Activated CD8-positive, alpha-beta T cell treated with anti-CD3 and anti-CD28 coated beads for 36 hours (primary cell): ENCODE data around the gene CDC42EP4. TPM values are rescaled to one million over a fixed set of nuclear protein-coding genes. Genes with fewer than 3 reads are reported as not detected.
"Not testable (repeated sequence)": the region's sequence is repeated elsewhere in the genome, so short reads cannot be mapped to it uniquely, and the experiment has no call there.

Experiments
- ATAC-seq: fragments of 200-7000 bp; cut with Tn5 transposase; one replicate; pipeline ENCODE4 v1.10.0; 2021; ENCODE audit warnings: mild to moderate bottlenecking, moderate library complexity
- CTCF ChIA-PET: fragments of 350-600 bp; sonication (Branson Sonifier 250); formaldehyde crosslinking; loops from one replicate; lab custom pipeline; 2021; ENCODE audit warnings: antibody characterized with exemption; lab: Charles Lee
- POLR2A ChIA-PET: fragments of 350-600 bp; sonication (Branson Sonifier 250); formaldehyde crosslinking; loops from one replicate; lab custom pipeline; 2021; ENCODE audit warnings: antibody characterized with exemption; lab: Charles Lee
- DNase-seq: peaks from one replicate; pipeline ENCODE4 v3.0.0-alpha.2; 2020
- H3K27ac Mint-ChIP-seq: one replicate; pipeline ENCODE4 v1.8.0; 2021; ENCODE audit warnings: mild to moderate bottlenecking, mixed read lengths
- H3K27me3 Mint-ChIP-seq: one replicate; pipeline ENCODE4 v1.8.0; 2021; ENCODE audit warnings: mixed read lengths
- H3K36me3 Mint-ChIP-seq: one replicate; pipeline ENCODE4 v1.8.0; 2021; ENCODE audit warnings: low read depth, mixed read lengths
- H3K4me1 Mint-ChIP-seq: one replicate; pipeline ENCODE4 v1.8.0; 2021; ENCODE audit warnings: low read depth, mixed read lengths
- H3K4me3 Mint-ChIP-seq: one replicate; pipeline ENCODE4 v1.8.0; 2021; ENCODE audit warnings: mild to moderate bottlenecking, moderate library complexity, mixed read lengths
- H3K9me3 Mint-ChIP-seq: one replicate; pipeline ENCODE4 v1.8.0; 2021; ENCODE audit warnings: mixed read lengths
- intact Hi-C: fragments of 100-400 bp; cut with micrococcal nuclease; formaldehyde crosslinking; loops from one replicate; pipeline ENCODE4 v1.10.0; 2022
- total RNA-seq, 2 experiments: library from RNA; stranded (reverse); gene quantifications; one replicate each; pipeline ENCODE4 v1.2.3, GENCODE V29; 2021
- TF ChIP-seq, protein P1 (sequence below): fragments of 200-600 bp; IDR thresholded peaks from one replicate; pipeline ENCODE4 v1.8.0; 2022; ENCODE audit warnings: antibody characterized with exemption, mild to moderate bottlenecking

Gene CDC42EP4
- total RNA-seq, 2 experiments from 2014 or later, result 0.72 to 1.1 TPM

DNA sequence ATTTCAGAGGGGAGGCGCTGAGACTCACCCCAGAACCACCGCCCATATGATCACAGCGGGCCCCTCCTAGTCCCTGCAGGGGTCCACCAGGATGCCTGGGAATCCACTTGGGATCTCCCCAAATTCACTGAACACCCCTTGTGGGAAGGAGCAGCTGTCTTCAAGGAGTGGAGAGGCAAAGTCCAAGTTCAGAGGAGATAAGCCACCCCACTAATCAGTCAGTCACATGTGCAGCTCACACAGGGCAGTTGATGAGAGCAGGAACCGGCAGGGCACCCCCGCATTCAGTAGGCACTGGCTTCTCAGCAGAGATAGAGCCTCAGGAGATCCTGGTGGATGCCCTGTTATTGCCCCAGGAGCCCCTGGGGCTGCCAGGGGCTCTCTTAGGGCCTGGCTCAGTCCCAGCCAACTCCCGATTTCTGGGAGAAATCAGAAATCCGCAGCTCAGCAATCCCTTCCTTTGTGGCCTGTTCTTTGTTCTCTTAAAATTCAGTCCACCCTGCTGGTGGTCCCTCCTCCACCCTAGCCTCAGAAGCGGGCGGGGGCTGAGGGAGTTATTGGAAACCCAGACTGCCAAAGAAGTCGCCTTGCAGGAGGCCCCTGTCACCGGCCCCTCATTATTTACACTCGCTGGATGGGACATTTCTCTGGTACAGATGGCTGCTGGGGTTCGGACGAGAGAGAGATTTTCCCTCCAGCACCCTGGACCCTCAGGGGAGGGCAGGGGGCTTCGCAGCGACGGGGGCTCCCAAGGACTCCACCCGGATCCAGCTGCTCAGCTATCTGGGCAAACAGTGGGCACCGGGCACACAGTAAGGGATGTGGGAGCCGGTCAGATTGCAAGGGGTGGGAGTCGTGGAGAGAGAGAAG is 1.8 kb downstream of the CDC42EP4 start:
- TF ChIP-seq, protein P1, sequence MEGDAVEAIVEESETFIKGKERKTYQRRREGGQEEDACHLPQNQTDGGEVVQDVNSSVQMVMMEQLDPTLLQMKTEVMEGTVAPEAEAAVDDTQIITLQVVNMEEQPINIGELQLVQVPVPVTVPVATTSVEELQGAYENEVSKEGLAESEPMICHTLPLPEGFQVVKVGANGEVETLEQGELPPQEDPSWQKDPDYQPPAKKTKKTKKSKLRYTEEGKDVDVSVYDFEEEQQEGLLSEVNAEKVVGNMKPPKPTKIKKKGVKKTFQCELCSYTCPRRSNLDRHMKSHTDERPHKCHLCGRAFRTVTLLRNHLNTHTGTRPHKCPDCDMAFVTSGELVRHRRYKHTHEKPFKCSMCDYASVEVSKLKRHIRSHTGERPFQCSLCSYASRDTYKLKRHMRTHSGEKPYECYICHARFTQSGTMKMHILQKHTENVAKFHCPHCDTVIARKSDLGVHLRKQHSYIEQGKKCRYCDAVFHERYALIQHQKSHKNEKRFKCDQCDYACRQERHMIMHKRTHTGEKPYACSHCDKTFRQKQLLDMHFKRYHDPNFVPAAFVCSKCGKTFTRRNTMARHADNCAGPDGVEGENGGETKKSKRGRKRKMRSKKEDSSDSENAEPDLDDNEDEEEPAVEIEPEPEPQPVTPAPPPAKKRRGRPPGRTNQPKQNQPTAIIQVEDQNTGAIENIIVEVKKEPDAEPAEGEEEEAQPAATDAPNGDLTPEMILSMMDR, result no peak
- DNase-seq (no peak), ATAC-seq (no peak)
- H3K27ac Mint-ChIP-seq, result no peak overlapping the region
- peaks cover 6% of the 10 kb centered on the region for H3K27me3 Mint-ChIP-seq
- intact Hi-C loops, result no loop called here
- peak overlapping the region; percentile 79 for H3K4me3 Mint-ChIP-seq
- H3K36me3 Mint-ChIP-seq, result no peaks in the 10 kb centered on the region
- ChIA-PET CTCF (interaction anchor here (0.8 to 3.7 kb wide), 14 partner anchors 8 to 118 kb away, joined by 3 to 28 read pairs (median 4); no protein-coding TSS in a partner anchor), POLR2A (interaction anchor here (0.6 to 1.6 kb wide), 3 partner anchors 12 to 78 kb away, joined by 3 to 7 read pairs (median 3); a partner anchor contains a TSS)
- H3K4me1 Mint-ChIP-seq, result peaks cover 11% of the 10 kb centered on the region
- H3K9me3 Mint-ChIP-seq, result no peaks in the 10 kb centered on the region

DNA sequence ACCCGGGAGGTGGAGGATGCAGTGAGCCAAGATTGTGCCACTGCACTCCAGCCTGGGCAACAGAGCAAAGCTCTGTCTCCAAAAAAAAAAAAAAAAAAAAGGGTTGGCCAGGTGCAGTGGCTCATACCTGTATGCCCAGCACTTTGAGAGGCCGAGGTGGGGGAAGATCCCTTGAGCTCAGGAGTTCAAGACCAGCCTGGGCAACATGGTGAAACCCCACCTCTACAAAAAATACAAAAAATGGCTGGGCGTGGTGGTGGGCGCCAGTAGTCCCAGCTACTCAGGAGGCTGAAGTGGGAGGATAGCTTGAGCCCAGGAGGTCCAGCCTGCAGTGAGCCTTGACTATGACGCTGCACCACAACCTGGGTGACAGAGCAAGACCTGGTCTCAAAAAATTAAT is 2.8 kb downstream of the CDC42EP4 start:
- H3K36me3 Mint-ChIP-seq, DNase-seq, H3K27ac Mint-ChIP-seq, POLR2A ChIA-PET, H3K9me3 Mint-ChIP-seq, ATAC-seq, H3K4me3 Mint-ChIP-seq, H3K27me3 Mint-ChIP-seq, intact Hi-C loops: not testable (repeated sequence)
- peaks cover 11% of the 10 kb centered on the region for H3K4me1 Mint-ChIP-seq
- CTCF ChIA-PET, result interaction anchor here (1.2 to 1.5 kb wide), 2 partner anchors 54 to 61 kb away, joined by 4 read pairs; no protein-coding TSS in a partner anchor

DNA sequence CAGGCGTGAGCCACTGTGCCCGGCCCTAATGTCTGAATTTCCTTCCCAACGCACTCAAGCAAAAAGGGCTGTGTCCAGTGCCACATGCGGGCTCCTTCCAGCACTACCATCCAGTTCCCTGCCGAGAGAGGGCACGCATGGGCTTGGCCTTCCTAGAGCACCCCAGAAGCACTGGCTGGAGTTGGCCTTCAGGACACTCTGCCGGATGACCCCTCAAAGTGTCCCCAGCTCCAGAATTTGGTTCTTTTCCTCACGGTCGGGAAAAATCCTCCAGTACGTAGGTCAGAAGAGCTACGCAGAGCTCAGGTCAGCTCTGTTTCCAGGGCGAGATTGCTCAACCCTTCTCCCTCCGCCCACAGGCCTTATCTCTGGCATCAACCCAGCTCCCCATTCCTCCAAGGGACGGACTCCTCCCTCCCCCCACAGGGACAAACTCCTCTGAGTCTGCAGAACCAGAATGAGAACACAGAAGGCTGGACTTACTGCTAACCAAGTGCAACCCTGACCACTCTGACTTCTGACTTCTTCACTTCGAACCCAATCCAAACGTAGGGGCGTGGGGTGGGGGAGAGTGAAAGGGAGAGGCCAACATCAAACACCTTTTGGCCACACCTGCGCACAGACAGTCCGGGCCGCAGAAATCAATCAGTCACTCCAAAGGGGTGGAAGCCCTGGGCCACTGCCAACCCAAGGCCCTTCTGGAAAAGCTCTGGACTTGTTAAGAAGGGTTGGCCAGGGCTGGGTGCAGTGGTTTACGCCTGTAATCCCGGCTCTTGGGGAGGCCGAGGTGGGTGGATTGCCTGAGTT is 3.6 kb downstream of the CDC42EP4 start:
- H3K4me3 Mint-ChIP-seq, result no peak overlapping the region
- intact Hi-C loops, result no loop called here
- POLR2A ChIA-PET, result no interaction called here
- no peaks in the 10 kb centered on the region for H3K36me3 Mint-ChIP-seq
- no peaks in the 10 kb centered on the region for H3K9me3 Mint-ChIP-seq
- peaks cover 11% of the 10 kb centered on the region for H3K4me1 Mint-ChIP-seq
- no peak for DNase-seq
- TF ChIP-seq, protein P1, result no peak
- CTCF ChIA-PET, result interaction anchor here (1.2 to 1.5 kb wide), 2 partner anchors 53 to 62 kb away, joined by 4 read pairs; no protein-coding TSS in a partner anchor
- peaks cover 13% of the 10 kb centered on the region for H3K27me3 Mint-ChIP-seq
- no peak overlapping the region for H3K27ac Mint-ChIP-seq
- ATAC-seq, result no peak

DNA sequence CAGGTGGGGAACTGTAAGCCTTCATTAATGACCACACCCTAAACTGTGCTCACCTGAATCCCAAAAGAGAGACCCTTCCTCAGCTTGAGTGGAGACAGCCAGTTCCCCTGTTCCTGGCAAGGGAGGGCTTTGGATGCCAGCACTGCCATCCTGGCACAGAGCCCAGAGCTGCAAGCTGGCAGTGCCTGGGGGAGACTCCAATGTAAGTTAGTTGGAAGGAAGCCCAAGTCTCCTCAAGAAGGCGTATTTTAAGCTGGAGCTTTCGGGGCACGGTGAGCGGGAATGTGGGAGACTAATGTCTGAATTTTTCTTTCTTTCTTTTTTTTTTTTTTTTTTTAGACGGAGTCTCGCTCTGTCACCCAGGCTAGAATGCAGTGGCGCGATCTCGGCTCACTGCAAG is 4.7 kb downstream of the CDC42EP4 start:
- H3K36me3 Mint-ChIP-seq, result no peaks in the 10 kb centered on the region
- peaks cover 11% of the 10 kb centered on the region for H3K4me1 Mint-ChIP-seq
- ATAC-seq (no peak), DNase-seq (no peak)
- peaks cover 13% of the 10 kb centered on the region for H3K27me3 Mint-ChIP-seq
- TF ChIP-seq, protein P1, result no peak
- no peak overlapping the region for H3K27ac Mint-ChIP-seq
- no peaks in the 10 kb centered on the region for H3K9me3 Mint-ChIP-seq
- no peak overlapping the region for H3K4me3 Mint-ChIP-seq
- POLR2A ChIA-PET, result interaction anchor here (0.6 kb wide), 1 partner anchor 75 kb away, joined by 3 read pairs; a partner anchor contains a TSS
- CTCF ChIA-PET, result interaction anchor here (2.1 kb wide), 1 partner anchor 63 kb away, joined by 6 read pairs; no protein-coding TSS in a partner anchor
- intact Hi-C loops, result no loop called here
